NOMO-1 treated with dmso at 0.1 percent for 144 hours (cell line): ENCODE data around the gene GCH1.
A peak's percentile ranks its signal among the peaks of the same experiment; 100 is the strongest.

Source experiments
- DNase-seq: peaks from one replicate; lab custom pipeline; 2025; ENCODE audit not compliant: unreplicated experiment; lab: John Stamatoyannopoulos, UW

GCH1 gene

GRCh38 chr14:54829486-54830224, 73.0 kb downstream of the GCH1 start:
- no peak for DNase-seq

GRCh38 chr14:54828037-54828436, 74.6 kb downstream of the GCH1 start:
- DNase-seq, result no peak

DNA sequence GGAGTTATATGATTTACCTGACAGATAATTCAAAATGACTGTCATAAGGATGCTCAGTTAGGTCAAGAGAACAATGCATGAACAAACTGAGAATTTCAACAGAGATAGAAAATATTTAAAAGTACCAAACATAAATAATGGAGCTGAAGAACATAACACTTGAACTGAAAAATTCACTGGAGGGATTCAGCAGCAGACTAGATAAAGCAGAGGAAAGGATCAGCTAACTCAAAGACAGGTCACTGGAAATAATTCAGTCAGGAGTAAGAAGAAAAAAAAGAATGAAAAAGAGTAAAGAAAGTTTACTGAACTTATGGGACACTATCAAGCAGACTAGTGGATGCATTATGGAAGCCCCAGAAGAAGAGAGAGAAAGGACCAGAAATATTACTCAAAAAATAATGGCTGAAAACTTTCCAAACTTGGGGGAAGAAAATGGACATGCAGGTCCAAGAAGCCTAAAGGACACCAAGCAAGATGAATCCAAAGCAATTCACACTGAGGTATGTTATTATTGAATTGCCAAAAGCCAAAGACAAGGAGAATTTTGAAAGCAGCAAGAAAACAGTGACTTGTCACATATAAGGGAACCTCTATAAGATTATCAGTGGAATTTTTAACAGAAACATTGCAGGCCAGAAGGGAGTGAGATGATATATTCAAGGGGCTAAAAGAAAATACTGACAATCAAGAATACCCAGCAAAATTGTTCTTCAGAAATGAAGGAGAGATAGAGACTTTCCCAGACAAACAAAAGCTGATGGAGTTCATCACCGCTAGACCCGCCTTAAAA, 78.7 kb downstream of the GCH1 start:
- no peak for DNase-seq

DNA sequence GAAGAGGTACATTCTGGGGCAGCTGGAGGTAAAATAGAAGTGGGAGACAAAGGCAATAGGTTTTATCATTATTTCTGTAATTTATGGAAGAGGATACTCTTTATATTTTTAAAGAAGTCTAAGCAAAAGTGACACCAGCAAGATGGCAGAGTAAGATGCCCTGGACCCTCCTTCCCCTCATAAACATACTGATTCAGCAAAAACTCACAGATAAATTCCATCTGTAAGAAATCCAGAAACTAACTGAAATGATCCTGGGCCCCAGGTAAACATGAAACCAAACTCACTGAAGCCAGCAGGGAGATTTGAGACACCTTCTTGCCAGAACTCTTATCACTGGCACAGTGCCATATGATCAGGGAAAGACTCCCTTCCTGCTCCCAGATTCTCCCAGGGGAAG, 79.9 kb downstream of the GCH1 start:
- DNase-seq, result no peak

DNA sequence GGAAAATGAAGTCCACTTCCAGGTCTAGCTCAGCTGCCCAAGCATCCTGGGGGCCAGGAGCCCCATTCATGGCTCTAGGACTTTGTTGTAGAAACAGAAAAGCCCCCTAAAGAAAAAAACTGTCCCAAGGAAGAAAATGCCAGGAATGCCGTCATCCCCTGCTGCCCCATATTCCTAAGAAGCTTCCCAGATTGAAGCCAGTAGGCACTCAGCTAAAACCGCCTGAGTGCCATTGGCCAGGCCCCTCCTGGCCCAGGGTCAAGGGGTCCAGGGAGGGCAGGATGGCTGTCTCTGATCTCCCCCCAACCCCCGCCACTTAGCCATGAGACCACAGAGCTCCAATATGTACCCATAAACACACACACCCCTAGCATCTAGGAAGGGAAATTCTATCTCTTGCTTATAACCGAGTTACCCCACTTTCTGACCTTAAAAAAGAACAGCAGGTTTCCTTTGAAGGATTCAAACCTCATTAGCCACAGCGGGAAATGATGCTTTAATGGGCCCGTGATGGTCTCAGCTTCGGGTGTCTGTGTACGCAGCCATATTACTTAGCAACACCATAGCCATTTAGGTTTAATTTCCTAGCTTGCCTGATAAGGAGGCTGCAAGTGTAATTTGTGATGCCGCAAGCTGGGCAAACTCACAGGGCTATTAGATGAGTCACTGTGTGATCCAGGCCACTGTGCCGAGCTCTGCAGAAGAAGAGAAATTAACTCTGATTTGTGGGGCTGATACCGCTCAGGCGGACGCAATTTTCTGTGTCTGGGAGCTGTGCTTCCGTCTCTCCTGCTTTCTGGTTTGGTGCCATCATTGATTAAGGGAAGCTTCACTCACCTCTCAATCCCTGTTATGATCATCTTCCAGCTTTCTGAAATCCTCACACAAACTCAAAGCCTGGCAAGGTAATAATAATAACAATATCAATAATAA, 84.2 kb downstream of the GCH1 start:
- DNase-seq, result peak; percentile 33

- DNase-seq, result no peak
Observed at GRCh38 chr14:54817506-54817905, 85.1 kb downstream of the GCH1 start.

GRCh38 chr14:54816450-54816849, 86.2 kb downstream of the GCH1 start:
- no peak for DNase-seq

DNA sequence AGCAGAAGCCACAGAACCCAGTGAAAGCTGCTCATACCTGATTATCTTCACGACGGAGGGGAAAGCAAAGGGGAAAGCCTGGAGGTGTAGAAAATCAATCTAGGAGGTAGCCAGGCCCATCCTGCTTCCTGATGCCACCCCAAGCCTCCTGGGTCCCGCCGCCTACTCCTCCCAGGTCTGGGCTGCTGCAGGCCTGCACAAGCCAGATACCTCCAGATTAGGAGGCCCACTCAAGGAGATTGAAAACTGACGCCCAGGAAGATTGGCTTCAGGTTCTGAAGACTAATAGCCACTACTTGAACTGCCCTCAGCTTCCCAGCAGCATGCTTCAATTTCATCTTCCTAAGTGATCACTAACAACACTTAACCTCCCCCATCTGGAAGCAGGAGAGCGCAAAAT, 87.1 kb downstream of the GCH1 start:
- DNase-seq, result no peak

DNA sequence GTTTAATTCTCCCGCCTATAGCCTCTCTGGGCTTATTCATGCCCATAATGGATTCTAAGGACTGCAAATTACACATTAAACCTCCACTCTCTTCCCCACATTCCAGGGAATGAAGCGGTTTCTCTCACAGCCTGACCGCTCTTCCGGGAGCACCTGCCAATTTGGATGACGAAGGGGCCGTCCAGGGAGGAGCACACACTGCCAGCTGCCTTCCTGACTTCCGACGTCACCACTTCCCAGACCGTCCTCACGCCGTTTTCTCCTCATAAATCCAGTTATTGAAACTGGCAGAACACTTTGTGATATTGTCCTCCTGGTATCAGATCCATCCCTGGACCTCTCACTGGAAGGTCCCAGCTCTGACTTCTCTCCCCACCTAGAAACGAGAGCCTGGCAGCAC, 87.6 kb downstream of the GCH1 start:
- no peak for DNase-seq

- no peak for DNase-seq
Observed at GRCh38 chr14:54814076-54814475, 88.5 kb downstream of the GCH1 start.

DNA sequence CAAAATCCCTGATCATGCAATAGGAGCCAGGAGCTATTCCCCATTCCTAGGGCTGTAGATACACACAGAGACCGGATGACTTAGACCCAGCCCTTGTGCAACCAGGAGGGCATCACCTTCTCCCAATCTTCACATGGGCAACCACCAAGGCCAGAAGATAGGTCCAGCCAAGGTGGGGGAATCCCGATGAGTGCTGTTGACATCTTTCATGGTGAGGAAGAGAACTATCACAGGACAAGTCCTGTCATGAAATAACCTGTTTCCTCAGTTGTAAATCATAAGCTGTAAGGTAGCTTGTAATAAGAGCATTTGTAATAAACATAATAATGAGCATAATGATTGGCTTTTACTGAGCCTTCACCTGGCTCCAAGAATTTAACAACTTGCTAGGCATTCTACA, 89.5 kb downstream of the GCH1 start:
- no peak for DNase-seq

DNA sequence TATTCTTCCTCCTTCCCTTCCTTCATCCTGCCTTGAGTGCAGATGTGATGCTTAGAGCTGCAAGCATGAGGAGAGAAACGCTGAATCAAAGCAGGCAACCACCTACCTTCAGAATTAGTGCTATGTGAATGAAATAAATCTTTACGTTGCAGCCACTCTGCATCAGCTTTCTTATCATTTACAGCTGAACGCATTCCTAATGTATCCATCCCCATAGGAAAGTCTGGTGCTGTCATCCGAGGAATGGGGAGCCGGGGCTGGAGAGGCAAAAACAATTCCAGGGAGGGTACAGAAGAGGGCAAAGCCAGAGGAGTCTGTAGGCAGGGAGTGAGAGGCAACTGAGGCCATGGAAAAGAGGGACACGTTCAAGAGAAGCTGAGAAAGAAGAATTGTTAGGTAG, 90.0 kb downstream of the GCH1 start:
- DNase-seq, result no peak

DNA sequence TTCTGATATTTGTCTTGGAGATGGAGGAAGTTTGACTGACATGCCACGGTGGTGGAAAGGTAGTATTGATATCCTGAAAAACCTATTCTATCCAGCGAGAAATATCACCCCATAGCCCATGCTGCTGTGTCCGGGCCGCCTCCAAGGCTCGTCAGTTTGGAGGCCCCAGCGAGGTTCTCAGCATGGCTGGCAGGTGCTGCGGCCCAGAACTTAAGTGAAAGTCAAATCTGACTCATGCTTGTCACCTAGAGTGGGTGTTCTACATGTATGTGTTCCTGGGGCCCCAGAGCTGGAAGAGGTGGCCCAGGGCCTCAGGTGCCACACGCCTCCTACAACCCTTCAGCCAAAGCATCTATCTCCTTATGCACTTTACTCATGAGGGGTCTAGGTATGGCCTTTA, 92.9 kb downstream of the GCH1 start:
- no peak for DNase-seq

- no peak for DNase-seq
Observed at GRCh38 chr14:54808326-54809161, 94.1 kb downstream of the GCH1 start.

GRCh38 chr14:54807881-54808280, 94.7 kb downstream of the GCH1 start:
- DNase-seq, result no peak

- DNase-seq, result no peak
Observed at GRCh38 chr14:54807428-54807827, 95.2 kb downstream of the GCH1 start.

DNA sequence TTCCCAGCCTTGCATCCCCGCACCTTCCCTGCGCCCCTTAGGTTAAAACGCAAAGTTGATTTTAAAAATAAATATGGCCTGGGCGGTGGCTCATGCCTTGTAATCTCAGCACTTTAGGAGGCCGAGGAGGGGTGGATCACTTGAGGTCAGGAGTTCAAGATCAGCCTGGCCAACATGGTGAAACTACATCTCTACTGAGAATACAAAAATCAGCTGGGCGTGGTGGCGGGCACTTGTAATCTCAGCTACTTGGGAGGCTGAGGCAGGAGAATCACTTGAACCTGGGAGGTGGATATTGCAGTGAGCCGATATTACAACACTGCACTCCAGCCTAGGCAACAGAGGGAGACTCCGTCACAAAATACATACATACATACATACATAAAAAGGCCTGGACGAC, 96.0 kb downstream of the GCH1 start:
- no peak for DNase-seq

DNA sequence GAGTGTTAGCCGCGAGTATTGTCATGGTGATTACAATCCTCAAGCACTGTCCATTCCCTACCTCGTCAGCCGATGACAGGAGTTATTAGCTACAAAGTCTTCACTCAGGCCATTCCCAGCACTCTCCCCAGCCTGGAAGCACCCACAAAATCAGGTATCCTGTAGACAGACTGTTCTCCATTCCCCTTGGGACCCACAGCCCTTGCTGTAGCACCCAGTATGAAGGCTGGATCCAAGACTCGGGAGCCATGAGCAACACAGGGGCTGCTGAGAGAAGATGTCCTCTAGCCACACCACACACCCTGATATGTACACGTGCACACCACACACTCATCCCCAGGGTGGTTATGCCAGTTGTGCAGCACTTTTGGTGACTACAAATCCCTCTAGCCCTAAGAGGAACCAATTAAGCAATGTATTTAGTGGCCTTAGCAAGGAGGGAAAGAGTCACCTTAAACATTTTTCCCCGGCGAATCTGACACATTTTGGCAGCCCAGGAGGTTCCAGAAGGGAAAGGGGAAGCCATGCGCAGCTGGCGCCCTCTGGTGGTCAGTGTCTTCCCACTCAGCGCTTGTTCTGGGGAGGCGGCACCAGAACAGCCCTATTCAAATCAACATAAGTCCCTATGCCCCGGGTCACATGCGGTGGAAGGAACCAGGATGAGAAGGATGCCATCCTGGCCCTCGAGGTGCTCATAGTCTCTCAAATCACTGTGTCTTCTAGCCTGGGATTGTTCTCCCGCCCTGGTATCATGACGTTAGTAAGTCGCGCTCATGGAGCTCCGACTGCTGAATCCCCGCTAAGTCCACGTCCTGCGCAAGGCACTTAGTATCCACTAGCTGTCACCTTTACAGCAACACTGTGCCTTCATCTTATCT, 96.9 kb downstream of the GCH1 start:
- DNase-seq, result peak; percentile 65

GRCh38 chr14:54805070-54805444, 97.6 kb downstream of the GCH1 start:
- no peak for DNase-seq
